Neural progenitor cell (in vitro differentiated cells): Measurements from ENCODE around the gene CSRNP2.

Experiments
- CTCF ChIP-seq: fragments of 200-600 bp; sonication (generic); IDR thresholded peaks from 2 replicates; pipeline ENCODE4 v1.5.1; 2017; ENCODE audit warnings: antibody characterized with exemption, mild to moderate bottlenecking
- EZH2 ChIP-seq: fragments of 200-600 bp; sonication (generic); IDR thresholded peaks from 2 replicates; pipeline ENCODE4 v1.6.1; 2017; ENCODE audit warnings: antibody characterized with exemption, mild to moderate bottlenecking, moderate library complexity
- EZH2phosphoT487 ChIP-seq: fragments of 200-600 bp; sonication (generic); IDR thresholded peaks from 2 replicates; pipeline ENCODE4 v1.6.1; 2017; ENCODE audit warnings: antibody characterized with exemption

GRCh38 chr12:51103977-51104376 lies 20.6 kb upstream of the CSRNP2 start:
- no peak for TF ChIP-seq CTCF
- TF ChIP-seq EZH2phosphoT487, result no peak
- TF ChIP-seq EZH2, result no peak
